Cardiac muscle cell (in vitro differentiated cells and primary cell): ENCODE data around the gene PRODH2. TPM values are rescaled to one million over a fixed set of nuclear protein-coding genes. Genes with fewer than 3 reads are reported as not detected.

Source experiments
- DNase-seq, 2 donors: peaks; one replicate each; pipeline versions ENCODE4 v3.0.0 to v3.0.0-alpha.2; 2010 to 2017; ENCODE audit warnings: low read depth in 1 of 2, low spot score in 1 of 2
- H3K27ac ChIP-seq: fragments of 200-600 bp; sonication (generic); 2 replicates; pipeline ENCODE4 v1.5.1; 2016
- H3K27me3 ChIP-seq: fragments of 200-600 bp; sonication (generic); 2 replicates; pipeline ENCODE4 v1.6.0; 2016; ENCODE audit warnings: control low read depth
- H3K36me3 ChIP-seq: fragments of 200-600 bp; sonication (generic); 2 replicates; pipeline ENCODE4 v1.5.1; 2016; ENCODE audit warnings: control low read depth
- H3K4me1 ChIP-seq: fragments of 200-600 bp; sonication (generic); 2 replicates; pipeline ENCODE4 v1.8.1; 2017; ENCODE audit warnings: low read depth, mild to moderate bottlenecking, mixed run types
- H3K4me3 ChIP-seq: fragments of 200-600 bp; sonication (generic); 2 replicates; pipeline ENCODE4 v1.5.1; 2016; ENCODE audit warnings: mild to moderate bottlenecking
- H3K9me3 ChIP-seq: fragments of 200-600 bp; sonication (generic); 2 replicates; pipeline ENCODE4 v1.5.1; 2017; ENCODE audit warnings: low read depth, mild to moderate bottlenecking, control low read depth
- polyA plus RNA-seq: library from polyadenylated mRNA; unstranded; fragments of >200 nt; fragmentation: Nextera tagmentation; extraction: Ambion mirVana; gene quantifications from 2 replicates; pipeline ENCODE4 v1.2.1, GENCODE V29; 2016
- total RNA-seq: library from RNA; depleted of rRNA; stranded (reverse); fragments of >200 nt; gene quantifications from 2 replicates; pipeline ENCODE4 v1.2.3, GENCODE V29; 2016
- TF ChIP-seq, protein P1 (sequence below): IDR thresholded peaks from 2 replicates; pipeline ENCODE4 v1.5.1; 2012; ENCODE audit warnings: low read depth, mild to moderate bottlenecking, low read length

The PRODH2 gene
- total and polyA plus RNA-seq, 2 experiments from 2014 or later = 0.09 TPM; not detected in 1

GRCh38 chr19:35811317-35812219, 1.1 kb downstream of the PRODH2 start:
- TF ChIP-seq, protein P1, sequence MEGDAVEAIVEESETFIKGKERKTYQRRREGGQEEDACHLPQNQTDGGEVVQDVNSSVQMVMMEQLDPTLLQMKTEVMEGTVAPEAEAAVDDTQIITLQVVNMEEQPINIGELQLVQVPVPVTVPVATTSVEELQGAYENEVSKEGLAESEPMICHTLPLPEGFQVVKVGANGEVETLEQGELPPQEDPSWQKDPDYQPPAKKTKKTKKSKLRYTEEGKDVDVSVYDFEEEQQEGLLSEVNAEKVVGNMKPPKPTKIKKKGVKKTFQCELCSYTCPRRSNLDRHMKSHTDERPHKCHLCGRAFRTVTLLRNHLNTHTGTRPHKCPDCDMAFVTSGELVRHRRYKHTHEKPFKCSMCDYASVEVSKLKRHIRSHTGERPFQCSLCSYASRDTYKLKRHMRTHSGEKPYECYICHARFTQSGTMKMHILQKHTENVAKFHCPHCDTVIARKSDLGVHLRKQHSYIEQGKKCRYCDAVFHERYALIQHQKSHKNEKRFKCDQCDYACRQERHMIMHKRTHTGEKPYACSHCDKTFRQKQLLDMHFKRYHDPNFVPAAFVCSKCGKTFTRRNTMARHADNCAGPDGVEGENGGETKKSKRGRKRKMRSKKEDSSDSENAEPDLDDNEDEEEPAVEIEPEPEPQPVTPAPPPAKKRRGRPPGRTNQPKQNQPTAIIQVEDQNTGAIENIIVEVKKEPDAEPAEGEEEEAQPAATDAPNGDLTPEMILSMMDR = no peak
- no peaks in the 10 kb centered on the region for H3K9me3 ChIP-seq
- H3K36me3 ChIP-seq = no peaks in the 10 kb centered on the region
- H3K27me3 ChIP-seq = no peaks in the 10 kb centered on the region
- DNase-seq = no peak
- H3K4me3 ChIP-seq = no peak overlapping the region
- no peaks in the 10 kb centered on the region for H3K4me1 ChIP-seq
- no peak overlapping the region for H3K27ac ChIP-seq

DNA sequence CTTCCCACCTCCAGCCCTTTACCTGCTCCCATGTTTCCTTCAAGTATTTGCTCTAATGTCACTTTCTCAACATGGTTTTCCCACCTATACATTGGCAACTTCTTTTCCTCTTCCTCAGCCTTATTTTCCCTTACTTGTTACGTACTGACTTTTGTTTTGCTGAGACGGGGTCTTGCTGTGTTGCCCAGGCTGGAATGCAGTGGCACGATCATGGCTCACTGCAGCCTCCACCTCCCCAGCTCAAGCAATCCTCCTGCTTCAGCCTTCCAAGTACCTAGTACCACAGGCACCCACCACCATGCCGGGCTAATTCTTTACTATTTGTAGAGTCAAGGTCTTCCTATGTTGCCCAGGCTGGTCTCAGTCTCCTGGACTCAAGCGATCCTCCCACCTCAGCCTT, 5.0 kb downstream of the PRODH2 start:
- H3K4me1 ChIP-seq = no peaks in the 10 kb centered on the region
- H3K36me3 ChIP-seq = no peaks in the 10 kb centered on the region
- H3K27ac ChIP-seq = no peak overlapping the region
- no peak for DNase-seq
- H3K9me3 ChIP-seq = no peaks in the 10 kb centered on the region
- H3K4me3 ChIP-seq = no peak overlapping the region
- no peaks in the 10 kb centered on the region for H3K27me3 ChIP-seq
- TF ChIP-seq, protein P1 = no peak

DNA sequence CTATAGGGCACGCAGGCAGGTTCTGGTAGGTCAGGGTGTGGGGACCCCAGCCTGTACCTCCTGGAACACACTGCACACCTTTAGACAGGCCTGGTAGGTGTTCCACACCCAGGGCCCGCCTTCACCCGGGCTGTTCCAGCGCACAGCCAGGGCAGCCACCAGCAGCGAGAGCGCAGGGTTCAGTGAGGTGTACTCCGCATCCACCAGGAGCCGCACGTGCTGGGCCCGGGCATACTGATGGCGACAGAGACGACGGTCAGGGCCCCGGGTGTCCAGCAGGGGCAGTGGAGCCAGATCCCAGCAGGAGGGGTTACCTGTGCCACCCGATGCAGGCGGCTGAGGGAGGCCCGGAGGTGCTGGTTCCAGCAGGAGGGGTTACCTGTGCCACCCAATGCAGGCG, 6.0 kb downstream of the PRODH2 start:
- TF ChIP-seq, protein P1 = no peak
- DNase-seq = no peak
- Histone ChIP-seq H3K4me1 (no peaks in the 10 kb centered on the region), H3K36me3 (no peaks in the 10 kb centered on the region), H3K4me3 (no peak overlapping the region), H3K9me3 (no peaks in the 10 kb centered on the region), H3K27me3 (no peaks in the 10 kb centered on the region), H3K27ac (no peak overlapping the region)

DNA sequence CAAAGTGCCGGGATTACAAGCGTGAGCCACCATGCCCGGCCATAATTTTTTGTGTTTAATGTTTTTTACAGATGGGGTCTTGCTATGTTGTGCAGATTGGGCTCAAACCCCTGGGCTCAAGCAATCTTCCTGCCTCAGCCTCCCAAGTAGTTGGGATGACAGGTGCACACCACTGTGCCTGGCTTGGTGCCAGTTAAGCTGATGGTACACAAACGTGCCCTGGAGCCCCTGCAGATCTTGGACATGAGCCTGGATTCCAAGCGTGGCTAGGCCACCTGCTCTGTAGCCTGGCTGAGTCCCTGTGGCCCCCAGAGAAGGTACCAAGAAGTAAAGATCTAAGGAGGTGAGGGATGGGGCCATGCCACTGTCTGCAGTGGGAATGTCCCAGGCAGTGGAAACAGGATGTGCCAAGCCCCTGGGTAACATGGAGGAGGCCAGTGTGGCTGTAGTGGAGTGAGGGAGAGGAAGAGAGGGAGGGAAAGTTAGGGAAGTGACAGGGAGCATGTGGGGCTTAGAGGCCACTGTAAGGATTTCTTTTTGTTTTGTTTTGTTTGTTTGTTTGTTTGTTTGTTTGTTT, 7.0 kb downstream of the PRODH2 start:
- no peak overlapping the region for H3K4me3 ChIP-seq
- no peaks in the 10 kb centered on the region for H3K36me3 ChIP-seq
- no peaks in the 10 kb centered on the region for H3K27me3 ChIP-seq
- DNase-seq = no peak
- no peak overlapping the region for H3K27ac ChIP-seq
- no peaks in the 10 kb centered on the region for H3K4me1 ChIP-seq
- no peaks in the 10 kb centered on the region for H3K9me3 ChIP-seq
- TF ChIP-seq, protein P1 = no peak

- DNase-seq = no peak
- Histone ChIP-seq H3K9me3 (no peaks in the 10 kb centered on the region), H3K4me3 (no peak overlapping the region), H3K4me1 (no peaks in the 10 kb centered on the region), H3K27me3 (peaks cover 14% of the 10 kb centered on the region), H3K36me3 (no peaks in the 10 kb centered on the region), H3K27ac (no peak overlapping the region)
- TF ChIP-seq, protein P1 = no peak
Observed at GRCh38 chr19:35801828-35802227, 10.8 kb downstream of the PRODH2 start.
